MG63 (cell line): ENCODE results near the gene FITM1. TPM values are rescaled to one million over a fixed set of nuclear protein-coding genes. Genes with fewer than 3 reads are reported as not detected.
A peak's percentile ranks its signal among the peaks of the same experiment; 100 is the strongest.
"Not testable (repeated sequence)": the region's sequence is repeated elsewhere in the genome, so short reads cannot be mapped to it uniquely, and the experiment has no call there.

Experiments
- DNase-seq: peaks from one replicate; pipeline ENCODE4 v3.0.0-alpha.2; 2020
- H3K27me3 ChIP-seq: fragments of 250-450 bp; sonication (Bioruptor Pico); 2 replicates; pipeline ENCODE4 v1.5.1; 2020; ENCODE audit warnings: mild to moderate bottlenecking, moderate library complexity
- H3K36me3 ChIP-seq: fragments of 250-450 bp; sonication (Bioruptor Pico); 2 replicates; pipeline ENCODE4 v1.5.1; 2020; ENCODE audit warnings: mild to moderate bottlenecking, moderate library complexity
- H3K4me3 ChIP-seq: fragments of 250-450 bp; sonication (Bioruptor Pico); 2 replicates; pipeline ENCODE4 v1.5.1; 2020; ENCODE audit warnings: mild to moderate bottlenecking, moderate library complexity
- H3K9me3 ChIP-seq: fragments of 250-450 bp; sonication (Bioruptor Pico); 2 replicates; pipeline ENCODE4 v1.5.1; 2020; ENCODE audit warnings: mild to moderate bottlenecking, moderate library complexity
- total RNA-seq: library from RNA; depleted of rRNA; stranded (reverse); fragments of >200 nt; shearing (Covaris generic); gene quantifications from 2 replicates; pipeline ENCODE4 v1.2.3, GENCODE V29; 2014; ENCODE audit warnings: low replicate concordance

FITM1 gene
- total RNA-seq, 1 experiment from 2014 or later = 0.79 TPM

- no peak for DNase-seq
- peak overlapping the region; percentile 90 for H3K4me3 ChIP-seq
Measured at GRCh38 chr14:24094841-24095270, 35.6 kb upstream of the FITM1 start.

DNA sequence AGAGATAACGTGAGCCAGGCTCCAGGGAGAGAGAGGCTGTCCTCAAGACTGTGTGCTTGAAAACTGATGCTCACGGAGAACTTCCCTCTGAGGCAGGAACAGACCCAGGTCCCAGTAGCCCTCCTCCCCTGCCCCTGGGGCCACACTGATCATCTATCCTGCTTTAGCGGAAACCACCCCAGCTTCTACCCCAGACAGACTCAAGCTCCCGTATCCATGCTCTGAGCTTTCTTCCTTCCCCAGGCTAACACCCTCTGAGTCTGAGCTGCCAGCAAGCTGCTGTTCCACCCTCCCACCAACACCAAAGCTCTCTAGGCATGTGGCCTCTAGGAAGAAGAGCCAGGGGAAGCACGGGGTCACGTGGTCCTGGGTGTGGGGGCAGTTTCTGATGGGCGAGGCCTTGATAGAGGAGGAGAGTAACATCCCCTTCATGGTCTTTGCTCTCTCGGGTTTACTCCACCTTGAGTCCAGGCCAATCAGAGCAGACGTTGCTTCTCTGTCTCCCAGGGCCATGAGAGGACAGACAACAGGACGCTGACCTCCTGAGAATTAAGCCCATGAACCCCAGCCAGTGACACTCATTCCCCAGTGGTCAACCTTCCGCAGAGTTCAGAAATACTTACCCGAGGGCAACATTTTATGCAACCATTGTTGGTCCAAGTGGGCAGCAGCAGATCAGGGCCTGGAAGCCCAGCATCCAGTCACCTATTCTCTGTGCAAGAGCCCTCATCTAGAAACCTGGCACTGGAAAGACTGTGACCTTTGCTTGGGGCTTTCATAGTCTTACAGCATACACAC, 35.0 kb upstream of the FITM1 start:
- H3K36me3 ChIP-seq = no peaks in the 10 kb centered on the region; the same call in 1 of the 2 replicates
- DNase-seq = peak; percentile 62
- peak overlapping the region; percentile 90 for H3K4me3 ChIP-seq

More at GRCh38 chr14:24094841-24095270, 35.6 kb upstream of the FITM1 start:
- Histone ChIP-seq H3K27me3 (no peaks in the 10 kb centered on the region), H3K9me3 (no peaks in the 10 kb centered on the region), H3K36me3 (no peaks in the 10 kb centered on the region; the same call in 1 of the 2 replicates)

DNA sequence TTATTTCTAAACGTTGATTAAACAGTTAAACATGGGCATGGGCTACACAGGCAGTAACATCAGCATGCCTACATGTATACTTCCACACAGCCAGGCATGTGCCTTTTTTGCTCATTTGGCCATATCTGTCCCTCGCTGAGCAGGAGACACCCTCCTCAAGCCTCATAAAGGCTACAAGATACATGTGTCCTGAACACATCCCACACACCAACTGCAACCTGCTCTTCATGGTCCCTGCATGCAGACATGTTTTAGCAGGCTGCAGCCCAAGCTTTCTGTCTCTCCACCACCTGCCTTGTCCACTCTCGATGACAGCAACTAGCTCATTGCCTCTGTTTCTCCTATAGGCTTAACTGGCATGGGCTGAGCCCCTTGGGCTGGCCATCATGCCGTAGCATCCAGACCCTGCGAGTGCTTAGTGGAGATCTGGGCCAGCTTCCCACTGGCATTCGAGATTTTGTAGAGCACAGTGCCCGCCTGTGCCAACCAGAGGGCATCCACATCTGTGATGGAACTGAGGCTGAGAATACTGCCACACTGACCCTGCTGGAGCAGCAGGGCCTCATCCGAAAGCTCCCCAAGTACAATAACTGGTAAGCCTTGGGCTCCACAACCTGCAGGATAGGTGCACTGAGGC, 33.8 kb upstream of the FITM1 start:
- H3K9me3 ChIP-seq = no peaks in the 10 kb centered on the region
- no peak for DNase-seq
- no peaks in the 10 kb centered on the region for H3K27me3 ChIP-seq
- no peaks in the 10 kb centered on the region; the same call in 1 of the 2 replicates for H3K36me3 ChIP-seq
- no peak overlapping the region for H3K4me3 ChIP-seq

More for the DNA sequence above, 35.0 kb upstream of the FITM1 start:
- no peaks in the 10 kb centered on the region for H3K9me3 ChIP-seq
- H3K27me3 ChIP-seq = no peaks in the 10 kb centered on the region

GRCh38 chr14:24098229-24098926, 32.1 kb upstream of the FITM1 start:
- no peak for DNase-seq
- no peaks in the 10 kb centered on the region; the same call in 1 of the 2 replicates for H3K36me3 ChIP-seq
- H3K27me3 ChIP-seq = no peaks in the 10 kb centered on the region
- no peaks in the 10 kb centered on the region for H3K9me3 ChIP-seq
- H3K4me3 ChIP-seq = no peak overlapping the region

GRCh38 chr14:24098927-24099813, 31.3 kb upstream of the FITM1 start:
- no peaks in the 10 kb centered on the region for H3K9me3 ChIP-seq
- no peaks in the 10 kb centered on the region; the same call in 1 of the 2 replicates for H3K36me3 ChIP-seq
- no peak for DNase-seq

GRCh38 chr14:24100197-24100981, 30.1 kb upstream of the FITM1 start:
- H3K4me3 ChIP-seq = no peak overlapping the region
- DNase-seq = no peak
- no peaks in the 10 kb centered on the region for H3K9me3 ChIP-seq
- no peaks in the 10 kb centered on the region for H3K27me3 ChIP-seq
- no peaks in the 10 kb centered on the region; the same call in 1 of the 2 replicates for H3K36me3 ChIP-seq

More at GRCh38 chr14:24098927-24099813, 31.3 kb upstream of the FITM1 start:
- Histone ChIP-seq H3K4me3 (no peak overlapping the region), H3K27me3 (no peaks in the 10 kb centered on the region)

- DNase-seq = no peak
- H3K4me3 ChIP-seq = no peak overlapping the region
- H3K27me3 ChIP-seq = no peaks in the 10 kb centered on the region
- no peaks in the 10 kb centered on the region for H3K9me3 ChIP-seq
- no peaks in the 10 kb centered on the region; the same call in 1 of the 2 replicates for H3K36me3 ChIP-seq
Measured at GRCh38 chr14:24100982-24101494, 29.4 kb upstream of the FITM1 start.

DNA sequence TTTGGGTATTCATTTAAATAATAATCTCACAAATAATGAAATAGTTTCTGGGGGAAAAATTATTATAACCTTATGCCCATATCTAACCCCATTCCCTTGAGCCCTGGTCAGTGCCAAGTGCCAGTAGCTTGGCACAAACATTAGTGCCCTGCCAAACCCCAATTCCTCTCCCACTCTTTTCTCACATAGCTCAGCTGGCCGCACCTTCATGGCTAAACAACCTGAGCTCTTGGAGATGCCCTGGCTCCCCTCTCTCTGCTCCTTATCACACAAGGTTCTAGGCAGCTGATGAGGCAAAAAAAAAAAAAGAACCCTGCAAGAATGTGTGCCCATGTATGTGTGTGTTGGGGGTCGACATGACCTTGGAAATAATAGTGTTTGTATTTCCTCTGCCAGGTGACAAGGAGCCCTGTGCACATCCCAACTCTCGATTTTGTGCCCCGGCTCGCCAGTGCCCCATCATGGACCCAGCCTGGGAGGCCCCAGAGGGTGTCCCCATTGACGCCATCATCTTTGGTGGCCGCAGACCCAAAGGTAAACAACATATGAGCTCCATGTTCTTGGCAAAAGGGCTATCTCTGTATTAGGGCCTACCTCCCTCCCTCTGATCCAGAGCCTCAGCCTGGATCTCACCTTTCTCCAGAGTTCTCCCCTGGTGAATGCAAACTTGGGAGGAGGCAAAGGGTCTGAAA, 28.0 kb upstream of the FITM1 start:
- H3K27me3 ChIP-seq = no peaks in the 10 kb centered on the region
- H3K4me3 ChIP-seq = no peak overlapping the region
- no peaks in the 10 kb centered on the region; the same call in 1 of the 2 replicates for H3K36me3 ChIP-seq
- DNase-seq = no peak
- H3K9me3 ChIP-seq = no peaks in the 10 kb centered on the region

DNA sequence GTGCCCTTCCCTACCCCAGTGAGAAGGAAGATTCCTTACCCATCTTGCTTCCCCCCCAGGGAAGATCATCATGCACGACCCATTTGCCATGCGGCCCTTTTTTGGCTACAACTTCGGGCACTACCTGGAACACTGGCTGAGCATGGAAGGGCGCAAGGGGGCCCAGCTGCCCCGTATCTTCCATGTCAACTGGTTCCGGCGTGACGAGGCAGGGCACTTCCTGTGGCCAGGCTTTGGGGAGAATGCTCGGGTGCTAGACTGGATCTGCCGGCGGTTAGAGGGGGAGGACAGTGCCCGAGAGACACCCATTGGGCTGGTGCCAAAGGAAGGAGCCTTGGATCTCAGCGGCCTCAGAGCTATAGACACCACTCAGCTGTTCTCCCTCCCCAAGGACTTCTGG, 27.0 kb upstream of the FITM1 start:
- no peaks in the 10 kb centered on the region; the same call in 1 of the 2 replicates for H3K36me3 ChIP-seq
- DNase-seq = no peak
- no peaks in the 10 kb centered on the region for H3K27me3 ChIP-seq
- no peaks in the 10 kb centered on the region for H3K9me3 ChIP-seq
- H3K4me3 ChIP-seq = no peak overlapping the region

DNA sequence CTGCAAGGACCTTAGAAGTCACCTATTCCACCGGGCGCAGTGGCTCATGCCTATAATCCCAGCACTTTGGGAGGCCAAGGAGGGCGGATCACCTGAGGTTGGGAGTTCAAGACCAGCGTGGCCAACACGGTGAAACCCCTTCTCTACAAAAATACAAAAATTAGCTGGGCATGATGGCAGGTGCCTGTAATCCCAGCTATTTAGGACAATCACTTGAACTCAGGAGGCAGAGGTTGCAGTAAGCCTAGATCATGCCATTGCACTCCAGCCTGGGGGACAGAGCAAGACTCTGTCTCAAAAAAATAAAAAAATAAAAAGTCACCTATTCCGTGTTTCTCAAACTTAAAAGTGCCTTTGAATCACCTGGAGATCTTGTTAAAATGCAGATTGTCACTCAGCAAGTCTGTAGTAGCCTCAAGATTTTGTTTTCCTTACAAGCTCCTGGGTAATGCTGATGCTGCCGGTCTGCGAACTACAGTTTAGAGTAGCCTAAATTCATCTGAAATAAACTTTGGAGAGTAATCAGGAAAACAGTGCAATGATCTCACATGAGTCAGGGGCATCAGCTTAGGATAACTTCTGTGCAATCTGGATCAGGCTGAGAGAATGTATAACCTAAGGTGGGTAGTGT, 24.7 kb upstream of the FITM1 start:
- H3K27me3 ChIP-seq, H3K4me3 ChIP-seq, H3K9me3 ChIP-seq, H3K36me3 ChIP-seq, DNase-seq: not testable (repeated sequence)

GRCh38 chr14:24106672-24107271, 23.7 kb upstream of the FITM1 start:
- Histone ChIP-seq H3K4me3 (no peak overlapping the region), H3K9me3 (no peaks in the 10 kb centered on the region), H3K36me3 (no peaks in the 10 kb centered on the region; the same call in 1 of the 2 replicates), H3K27me3 (no peaks in the 10 kb centered on the region)
- no peak for DNase-seq

- DNase-seq = no peak
- Histone ChIP-seq H3K36me3 (no peaks in the 10 kb centered on the region), H3K9me3 (no peaks in the 10 kb centered on the region), H3K4me3 (no peak overlapping the region), H3K27me3 (no peaks in the 10 kb centered on the region)
Measured at GRCh38 chr14:24108336-24108874, 22.1 kb upstream of the FITM1 start.

- Histone ChIP-seq H3K9me3 (no peaks in the 10 kb centered on the region), H3K36me3 (no peaks in the 10 kb centered on the region), H3K4me3 (no peak overlapping the region), H3K27me3 (no peaks in the 10 kb centered on the region)
- no peak for DNase-seq
Measured at GRCh38 chr14:24110060-24110459, 20.4 kb upstream of the FITM1 start.

DNA sequence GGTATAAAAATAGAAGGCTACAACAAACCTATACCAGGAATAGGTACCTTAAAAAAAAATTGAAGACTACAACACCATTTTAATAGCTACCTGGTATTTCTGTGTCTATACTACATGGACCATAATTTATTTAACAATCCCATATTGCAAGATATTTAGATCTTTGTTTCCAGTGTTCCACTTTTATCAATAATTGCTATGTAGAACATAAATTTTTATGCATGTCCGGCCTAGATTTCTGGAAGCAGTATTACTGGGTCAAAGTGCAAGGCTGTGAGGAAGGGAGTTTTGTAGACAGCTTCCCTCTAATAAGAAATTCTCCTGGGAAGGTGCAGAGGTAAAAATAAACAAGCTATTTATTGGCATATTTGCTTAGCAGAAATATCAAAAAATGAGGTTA, 19.9 kb upstream of the FITM1 start:
- no peaks in the 10 kb centered on the region for H3K36me3 ChIP-seq

More for the DNA sequence above, 19.9 kb upstream of the FITM1 start:
- no peak for DNase-seq
- Histone ChIP-seq H3K9me3 (no peaks in the 10 kb centered on the region), H3K27me3 (no peaks in the 10 kb centered on the region), H3K4me3 (no peak overlapping the region)
